Trophoblast cell (in vitro differentiated cells and primary cell): ENCODE results near the gene E2F3.
A peak's percentile ranks its signal among the peaks of the same experiment; 100 is the strongest.

Experiments used
- DNase-seq, 2 donors: peaks; one replicate each; pipeline ENCODE4 v3.0.0-alpha.2; 2016
- H2AFZ ChIP-seq: 2 replicates; pipeline ENCODE4 v1.6.1; 2013; ENCODE audit warnings: low read length, moderate library complexity, mild to moderate bottlenecking; ENCODE audit not compliant: insufficient read depth, poor library complexity
- H2AK5ac ChIP-seq: 2 replicates; pipeline ENCODE4 v1.6.1; 2013; ENCODE audit warnings: mild to moderate bottlenecking, low read length
- H2BK120ac ChIP-seq: 2 replicates; pipeline ENCODE4 v1.6.1; 2013; ENCODE audit warnings: low read length, mild to moderate bottlenecking, moderate library complexity; ENCODE audit not compliant: insufficient read depth, poor library complexity
- H2BK12ac ChIP-seq: 2 replicates; pipeline ENCODE4 v1.6.1; 2013; ENCODE audit warnings: mild to moderate bottlenecking, low read length, moderate library complexity
- H2BK5ac ChIP-seq: 2 replicates; pipeline ENCODE4 v1.6.1; 2013; ENCODE audit warnings: low read length, low read depth, moderate library complexity, mild to moderate bottlenecking; ENCODE audit not compliant: poor library complexity
- H3K14ac ChIP-seq: 2 replicates; pipeline ENCODE4 v1.6.1; 2013; ENCODE audit warnings: mild to moderate bottlenecking, low read length
- H3K18ac ChIP-seq: 2 replicates; pipeline ENCODE4 v1.6.1; 2013; ENCODE audit warnings: mild to moderate bottlenecking, low read length
- H3K23ac ChIP-seq: 2 replicates; pipeline ENCODE4 v1.6.1; 2013; ENCODE audit warnings: low read length
- H3K27ac ChIP-seq: 2 replicates; pipeline ENCODE4 v1.5.1; 2013; ENCODE audit warnings: low read depth, mild to moderate bottlenecking, inconsistent platforms, low read length, moderate library complexity
- H3K27me3 ChIP-seq: 2 replicates; pipeline ENCODE4 v1.6.1; 2013; ENCODE audit warnings: inconsistent platforms, mild to moderate bottlenecking, low read length, moderate library complexity; ENCODE audit not compliant: insufficient read depth
- H3K36me3 ChIP-seq, 2 experiments: 1 replicate in 1 of 2; 2 replicates in 1 of 2; pipeline ENCODE4 v1.6.1; 2013; ENCODE audit warnings: low read length in 2 of 2, mild to moderate bottlenecking in 2 of 2, moderate library complexity in 1 of 2; ENCODE audit not compliant: insufficient read depth in 2 of 2, control insufficient read depth in 1 of 2
- H3K4ac ChIP-seq: 2 replicates; pipeline ENCODE4 v1.6.1; 2013; ENCODE audit warnings: low read depth, mild to moderate bottlenecking, low read length, moderate library complexity
- H3K4me1 ChIP-seq, 2 experiments: 1 replicate in 1 of 2; 2 replicates in 1 of 2; pipeline ENCODE4 v1.6.1; 2013; ENCODE audit warnings: low read length in 2 of 2, mild to moderate bottlenecking in 2 of 2, moderate library complexity in 1 of 2; ENCODE audit not compliant: insufficient read depth in 2 of 2, control insufficient read depth in 1 of 2
- H3K4me2 ChIP-seq: 2 replicates; pipeline ENCODE4 v1.6.1; 2013; ENCODE audit warnings: inconsistent platforms, mild to moderate bottlenecking, low read length, moderate library complexity
- H3K4me3 ChIP-seq: 2 replicates; pipeline ENCODE4 v1.5.1; 2013; ENCODE audit warnings: mild to moderate bottlenecking, low read depth, low read length, inconsistent platforms
- H3K79me1 ChIP-seq: one replicate; pipeline ENCODE4 v1.6.1; 2013; ENCODE audit warnings: low read length
- H3K79me2 ChIP-seq: 2 replicates; pipeline ENCODE4 v1.6.1; 2013; ENCODE audit warnings: low read length, mild to moderate bottlenecking; ENCODE audit not compliant: control insufficient read depth, insufficient read depth, poor library complexity
- H3K9ac ChIP-seq: 2 replicates; pipeline ENCODE4 v1.6.1; 2013; ENCODE audit warnings: mild to moderate bottlenecking, low read length
- H3K9me3 ChIP-seq: 2 replicates; pipeline ENCODE4 v1.6.1; 2013; ENCODE audit warnings: low read depth, mild to moderate bottlenecking, control low read depth, inconsistent platforms, low read length; ENCODE audit not compliant: insufficient read depth
- H4K12ac ChIP-seq: 2 replicates; pipeline ENCODE4 v1.6.1; 2013; ENCODE audit warnings: low read depth, mild to moderate bottlenecking, low read length, moderate library complexity
- H4K8ac ChIP-seq: 2 replicates; pipeline ENCODE4 v1.6.1; 2013; ENCODE audit warnings: low read depth, mild to moderate bottlenecking, low read length, moderate library complexity
- H4K91ac ChIP-seq: one replicate; pipeline ENCODE4 v1.6.1; 2013; ENCODE audit warnings: low read depth, mild to moderate bottlenecking, low read length, moderate library complexity
- WGBS: extraction: QIAGEN DNeasy Blood & Tissue Kit; methylation state at CpG from one replicate; pipeline ENCODE4 v1.1.7; 2013; ENCODE audit warnings: missing lambda C conversion rate; ENCODE audit not compliant: insufficient read length, insufficient coverage; ENCODE audit errors: extremely low coverage; 5-methylcytosine and 5-hydroxymethylcytosine counted together

E2F3 gene

GRCh38 chr6:20402092-20402341 lies 338 bp downstream of the E2F3 start:
- Histone ChIP-seq H3K4ac (peak overlapping the region; percentile 96), H3K79me1 (peaks cover 16% of the 10 kb centered on the region), H4K8ac (peak overlapping the region; percentile 91), H3K79me2 (peaks cover 13% of the 10 kb centered on the region), H3K9me3 (no peaks in the 10 kb centered on the region), H3K4me1 (peaks cover 2 to 3% of the 10 kb centered on the region in 2 experiments), H2BK120ac (no peak overlapping the region), H4K12ac (no peak overlapping the region), H2BK5ac (peak overlapping the region; percentile 32), H4K91ac (peak overlapping the region; percentile 91), H3K14ac (peak overlapping the region; percentile 97), H3K36me3 (peaks cover 0 to 2% of the 10 kb centered on the region in 2 experiments), H2BK12ac (no peak overlapping the region), H3K23ac (no peak overlapping the region), H2AK5ac (no peak overlapping the region), H3K9ac (peak overlapping the region; percentile 98), H3K27ac (peak overlapping the region; percentile 100), H3K4me3 (peak overlapping the region; percentile 98), H2AFZ (peak overlapping the region; percentile 27), H3K18ac (peak overlapping the region; percentile 96), H3K27me3 (no peaks in the 10 kb centered on the region), H3K4me2 (peak overlapping the region; percentile 84)
- peak in 1 of 2 donors; percentile 36 for DNase-seq
- no CpG with 5 or more reads among the region's 15 CpGs for WGBS

GRCh38 chr6:20402342-20403069 lies 827 bp downstream of the E2F3 start:
- no CpG with 5 or more reads among the region's 73 CpGs for WGBS
- peak overlapping the region; percentile 84 for H3K4me2 ChIP-seq

GRCh38 chr6:20403070-20403765 lies 1.5 kb downstream of the E2F3 start:
- WGBS = no CpG with 5 or more reads among the region's 72 CpGs
- peak overlapping the region; percentile 91 for H4K8ac ChIP-seq

More at GRCh38 chr6:20402342-20403069, 827 bp downstream of the E2F3 start:
- Histone ChIP-seq H4K12ac (peak overlapping the region; percentile 96), H3K4me3 (peak overlapping the region; percentile 98), H3K36me3 (peaks cover 0 to 2% of the 10 kb centered on the region in 2 experiments), H3K9me3 (no peaks in the 10 kb centered on the region), H3K4ac (peak overlapping the region; percentile 96), H2BK5ac (peak overlapping the region; percentile 77), H3K23ac (no peak overlapping the region), H3K14ac (peak overlapping the region; percentile 97), H2AK5ac (peak overlapping the region; percentile 26), H4K8ac (peak overlapping the region; percentile 91), H2BK120ac (peak overlapping the region; percentile 86), H2BK12ac (peak overlapping the region; percentile 36), H3K18ac (peak overlapping the region; percentile 96), H4K91ac (peak overlapping the region; percentile 91), H3K79me1 (peaks cover 16% of the 10 kb centered on the region), H3K9ac (peak overlapping the region; percentile 98), H3K79me2 (peaks cover 13% of the 10 kb centered on the region), H3K4me1 (peaks cover 2 to 3% of the 10 kb centered on the region in 2 experiments), H3K27me3 (no peaks in the 10 kb centered on the region), H3K27ac (peak overlapping the region; percentile 100), H2AFZ (peak overlapping the region; percentile 57)
- DNase-seq = peak in 1 of 2 donors; percentile 20

GRCh38 chr6:20403766-20404640 lies 2.3 kb downstream of the E2F3 start:
- Histone ChIP-seq H3K9me3 (no peaks in the 10 kb centered on the region), H4K12ac (peak overlapping the region; percentile 64), H3K79me2 (peaks cover 13% of the 10 kb centered on the region), H2BK120ac (peak overlapping the region; percentile 93), H3K79me1 (peaks cover 16% of the 10 kb centered on the region), H2AFZ (peak overlapping the region; percentile 45), H4K8ac (peak overlapping the region; percentile 86), H3K36me3 (peaks cover 0 to 2% of the 10 kb centered on the region in 2 experiments), H3K4me2 (peak overlapping the region; percentile 80), H2AK5ac (peak overlapping the region; percentile 77), H3K4ac (peak overlapping the region; percentile 97), H3K23ac (no peak overlapping the region), H3K4me3 (peak overlapping the region; percentile 98), H3K14ac (peak overlapping the region; percentile 95), H3K27me3 (no peaks in the 10 kb centered on the region), H2BK12ac (peak overlapping the region; percentile 46), H3K18ac (peak overlapping the region; percentile 96), H3K9ac (peak overlapping the region; percentile 98), H4K91ac (peak overlapping the region; percentile 91), H2BK5ac (peak overlapping the region; percentile 95), H3K27ac (peak overlapping the region; percentile 100), H3K4me1 (peaks cover 3 to 4% of the 10 kb centered on the region in 2 experiments)
- DNase-seq = peak in 1 of 2 donors; percentile 36
- no CpG with 5 or more reads among the region's 38 CpGs for WGBS

More at GRCh38 chr6:20403070-20403765, 1.5 kb downstream of the E2F3 start:
- DNase-seq = peak; percentile 58 to 67
- Histone ChIP-seq H4K12ac (peak overlapping the region; percentile 83), H3K4ac (peak overlapping the region; percentile 96), H3K18ac (peak overlapping the region; percentile 91), H3K27ac (peak overlapping the region; percentile 100), H2BK120ac (peak overlapping the region; percentile 93), H3K23ac (no peak overlapping the region), H3K79me1 (peaks cover 16% of the 10 kb centered on the region), H2AK5ac (no peak overlapping the region), H3K79me2 (peaks cover 13% of the 10 kb centered on the region), H2BK12ac (peak overlapping the region; percentile 36), H3K9ac (peak overlapping the region; percentile 98), H3K14ac (peak overlapping the region; percentile 48), H3K27me3 (no peaks in the 10 kb centered on the region), H3K4me1 (peaks cover 2 to 3% of the 10 kb centered on the region in 2 experiments), H3K4me2 (peak overlapping the region; percentile 84), H3K9me3 (no peaks in the 10 kb centered on the region), H3K36me3 (peaks cover 0 to 2% of the 10 kb centered on the region in 2 experiments), H4K91ac (peak overlapping the region; percentile 91), H2BK5ac (peak overlapping the region; percentile 95), H3K4me3 (peak overlapping the region; percentile 98), H2AFZ (no peak overlapping the region)
